ENCODE measurements around the gene TMCC1. TPM values are rescaled to one million over a fixed set of nuclear protein-coding genes. Genes with fewer than 3 reads are reported as not detected.

Gene TMCC1
- total RNA-seq, 1 donor from 2014 or later, result 16.7 TPM

DNA sequence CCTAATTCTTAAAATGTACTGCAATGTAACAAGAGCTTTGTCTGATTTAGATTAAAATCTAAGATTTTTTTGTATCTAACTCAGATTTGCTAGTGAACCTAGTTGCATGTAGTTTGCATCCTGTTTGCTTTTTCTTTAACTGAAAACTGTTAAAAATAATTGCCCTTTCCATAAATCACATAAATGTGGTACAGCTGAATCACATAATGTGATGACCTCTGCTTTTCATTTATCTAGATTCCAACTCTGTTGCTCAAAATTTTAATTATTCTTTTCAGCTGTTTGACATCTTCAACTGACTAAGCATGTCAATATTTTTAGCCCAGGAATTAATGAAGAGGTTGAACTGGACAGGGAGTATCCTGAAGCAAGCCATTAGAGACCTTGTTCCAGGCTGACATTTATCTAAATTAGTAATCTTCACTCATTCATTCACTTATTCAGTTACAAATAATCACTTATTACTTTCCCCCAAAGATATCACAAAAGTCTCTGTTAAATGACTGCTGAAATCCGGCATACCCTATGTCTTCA is 185.1 kb downstream of the TMCC1 start:
- no peak overlapping the region for H3K27ac ChIP-seq
- H3K4me1 ChIP-seq, result no peaks in the 10 kb centered on the region
- DNase-seq (ENCODE audit: extremely low spot score in 2 of 2), result no peak
- TF ChIP-seq POLR2A (IDR thresholded peaks at IDR 0.05) (no peak), POLR2AphosphoS5 (IDR thresholded peaks at IDR 0.05; ENCODE audit: insufficient read depth in 1 of 2, low read depth in 1 of 2) (no peak)
- TF ChIP-seq, protein P1, sequence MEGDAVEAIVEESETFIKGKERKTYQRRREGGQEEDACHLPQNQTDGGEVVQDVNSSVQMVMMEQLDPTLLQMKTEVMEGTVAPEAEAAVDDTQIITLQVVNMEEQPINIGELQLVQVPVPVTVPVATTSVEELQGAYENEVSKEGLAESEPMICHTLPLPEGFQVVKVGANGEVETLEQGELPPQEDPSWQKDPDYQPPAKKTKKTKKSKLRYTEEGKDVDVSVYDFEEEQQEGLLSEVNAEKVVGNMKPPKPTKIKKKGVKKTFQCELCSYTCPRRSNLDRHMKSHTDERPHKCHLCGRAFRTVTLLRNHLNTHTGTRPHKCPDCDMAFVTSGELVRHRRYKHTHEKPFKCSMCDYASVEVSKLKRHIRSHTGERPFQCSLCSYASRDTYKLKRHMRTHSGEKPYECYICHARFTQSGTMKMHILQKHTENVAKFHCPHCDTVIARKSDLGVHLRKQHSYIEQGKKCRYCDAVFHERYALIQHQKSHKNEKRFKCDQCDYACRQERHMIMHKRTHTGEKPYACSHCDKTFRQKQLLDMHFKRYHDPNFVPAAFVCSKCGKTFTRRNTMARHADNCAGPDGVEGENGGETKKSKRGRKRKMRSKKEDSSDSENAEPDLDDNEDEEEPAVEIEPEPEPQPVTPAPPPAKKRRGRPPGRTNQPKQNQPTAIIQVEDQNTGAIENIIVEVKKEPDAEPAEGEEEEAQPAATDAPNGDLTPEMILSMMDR (IDR thresholded peaks at IDR 0.05), result no peak
- H3K27me3 ChIP-seq, result no peaks in the 10 kb centered on the region
- no peaks in the 10 kb centered on the region for H3K9me3 ChIP-seq
- no peak overlapping the region for H3K4me3 ChIP-seq
- intact Hi-C loops (cut with DNase I), result no loop called here
- H3K36me3 ChIP-seq, result no peaks in the 10 kb centered on the region

DNA sequence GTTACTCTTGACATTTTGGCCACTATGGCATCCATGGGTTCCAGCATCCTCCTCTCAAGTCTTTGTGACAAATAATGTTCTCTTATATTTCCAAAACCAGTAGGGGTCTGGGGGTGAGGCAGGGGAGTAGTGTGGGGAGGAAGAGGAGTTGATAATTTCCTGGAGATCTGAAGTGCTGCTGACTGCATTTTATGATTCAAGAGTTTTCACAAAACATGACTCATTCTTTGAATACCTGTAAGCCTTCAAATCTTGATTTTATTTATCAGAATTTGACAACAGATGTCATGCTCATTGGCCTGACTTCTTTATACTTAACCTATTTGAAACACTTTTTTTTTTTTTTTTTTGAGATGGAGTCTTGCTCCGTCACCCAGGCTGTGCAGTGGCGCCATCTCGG is 188.2 kb downstream of the TMCC1 start:
- TF ChIP-seq, protein P1 (IDR thresholded peaks at IDR 0.05), result no peak
- no peak for TF ChIP-seq POLR2AphosphoS5 (IDR thresholded peaks at IDR 0.05; ENCODE audit: insufficient read depth in 1 of 2, low read depth in 1 of 2)
- no peak for DNase-seq (ENCODE audit: extremely low spot score in 2 of 2)
- H3K4me1 ChIP-seq, result no peaks in the 10 kb centered on the region
- H3K27me3 ChIP-seq, result no peaks in the 10 kb centered on the region
- H3K9me3 ChIP-seq, result no peaks in the 10 kb centered on the region
- H3K27ac ChIP-seq, result no peak overlapping the region
- intact Hi-C loops (cut with DNase I), result no loop called here
- no peak overlapping the region for H3K4me3 ChIP-seq
- no peaks in the 10 kb centered on the region for H3K36me3 ChIP-seq

DNA sequence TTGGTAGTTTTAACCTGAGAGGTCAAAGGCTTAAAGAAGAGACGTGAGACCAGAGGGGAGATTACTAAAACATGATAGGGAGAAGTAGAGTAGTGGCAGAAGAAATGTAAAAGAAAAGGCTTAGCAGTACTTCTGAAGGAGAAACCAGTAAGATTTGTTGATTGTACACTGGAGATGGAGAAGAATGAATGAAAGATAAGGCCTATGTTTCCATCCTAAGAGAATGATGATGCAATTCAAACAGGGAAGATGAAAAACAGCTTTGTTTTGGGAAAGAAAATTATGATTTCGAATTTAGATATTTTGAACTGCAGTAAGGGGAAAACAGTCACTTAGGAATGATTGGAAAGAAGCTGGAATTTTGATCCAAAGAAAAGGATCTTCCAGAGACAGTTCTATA is 189.6 kb downstream of the TMCC1 start:
- TF ChIP-seq POLR2A (IDR thresholded peaks at IDR 0.05), result no peak
- H3K4me3 ChIP-seq, result no peak overlapping the region
- no peak overlapping the region for H3K27ac ChIP-seq
- H3K36me3 ChIP-seq, result no peaks in the 10 kb centered on the region
- intact Hi-C loops (cut with DNase I), result no loop called here
- no peak for DNase-seq (ENCODE audit: extremely low spot score in 2 of 2)
- H3K9me3 ChIP-seq, result no peaks in the 10 kb centered on the region
- H3K27me3 ChIP-seq, result no peaks in the 10 kb centered on the region
- no peaks in the 10 kb centered on the region for H3K4me1 ChIP-seq

GRCh38 chr3:129702934-129703712 is 190.4 kb downstream of the TMCC1 start:
- Histone ChIP-seq H3K27me3 (no peaks in the 10 kb centered on the region), H3K36me3 (no peaks in the 10 kb centered on the region), H3K4me1 (no peaks in the 10 kb centered on the region), H3K4me3 (no peak overlapping the region), H3K27ac (no peak overlapping the region), H3K9me3 (no peaks in the 10 kb centered on the region)
- no peak for TF ChIP-seq POLR2AphosphoS5 (IDR thresholded peaks at IDR 0.05; ENCODE audit: insufficient read depth in 1 of 2, low read depth in 1 of 2)
- TF ChIP-seq, protein P1 (IDR thresholded peaks at IDR 0.05), result no peak
- TF ChIP-seq POLR2A (IDR thresholded peaks at IDR 0.05), result no peak
- DNase-seq (ENCODE audit: extremely low spot score in 2 of 2), result no peak
- intact Hi-C loops (cut with DNase I), result no loop called here

DNA sequence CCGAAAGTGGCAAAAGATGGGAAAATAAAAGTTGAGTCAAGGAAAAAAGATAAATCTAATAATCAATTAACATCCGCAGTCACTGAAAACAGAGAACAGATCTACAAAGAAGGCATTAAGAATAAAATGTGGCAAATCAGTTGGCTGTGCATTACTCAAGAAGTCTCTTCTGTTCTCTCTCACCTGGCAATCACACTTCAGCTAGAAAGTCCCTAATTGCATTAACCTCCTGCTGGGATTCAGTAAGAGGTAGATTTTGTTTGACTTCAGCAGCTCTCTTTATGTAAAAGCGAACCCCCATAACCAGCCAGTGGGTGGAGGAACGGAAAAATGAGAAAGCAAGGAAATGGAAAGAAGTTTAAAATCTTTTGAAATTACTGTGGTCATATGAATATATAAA is 192.3 kb downstream of the TMCC1 start:
- DNase-seq (ENCODE audit: extremely low spot score in 2 of 2), result no peak
- no peaks in the 10 kb centered on the region for H3K27me3 ChIP-seq
- intact Hi-C loops (cut with DNase I), result no loop called here
- TF ChIP-seq POLR2A (IDR thresholded peaks at IDR 0.05) (no peak), POLR2AphosphoS5 (IDR thresholded peaks at IDR 0.05; ENCODE audit: insufficient read depth in 1 of 2, low read depth in 1 of 2) (no peak)
- TF ChIP-seq, protein P1 (IDR thresholded peaks at IDR 0.05), result no peak
- no peaks in the 10 kb centered on the region for H3K36me3 ChIP-seq
- no peak overlapping the region for H3K27ac ChIP-seq
- H3K9me3 ChIP-seq, result no peaks in the 10 kb centered on the region
- no peaks in the 10 kb centered on the region for H3K4me1 ChIP-seq
- no peak overlapping the region for H3K4me3 ChIP-seq
